Measurements from ENCODE around the gene RALGAPA2. TPM values are rescaled to one million over a fixed set of nuclear protein-coding genes. Genes with fewer than 3 reads are reported as not detected.

RALGAPA2 gene
- polyA plus RNA-seq, 2 of the 4 experiments (the other 2 are of a cell fraction): 4.0 to 4.7 TPM

DNA sequence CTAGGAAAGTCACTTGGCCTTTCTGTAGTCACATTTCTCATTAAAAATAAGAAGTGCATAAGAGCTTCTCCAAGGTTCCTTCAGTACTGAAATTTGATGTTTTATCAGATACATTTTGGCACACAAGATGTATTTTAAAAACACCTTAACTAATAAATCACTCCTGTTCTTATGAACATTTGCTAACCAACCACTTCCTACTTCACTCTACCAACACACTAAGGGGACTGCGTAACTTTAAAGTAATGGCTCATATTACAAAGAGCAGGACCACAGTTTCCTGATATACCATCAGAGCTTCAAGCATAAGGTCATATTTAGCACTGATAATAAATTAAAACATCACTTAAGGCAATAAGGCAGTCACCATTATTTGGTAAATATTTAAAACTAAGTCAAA lies 104.4 kb downstream of the RALGAPA2 start (continued):
- TF ChIP-seq, protein P1, sequence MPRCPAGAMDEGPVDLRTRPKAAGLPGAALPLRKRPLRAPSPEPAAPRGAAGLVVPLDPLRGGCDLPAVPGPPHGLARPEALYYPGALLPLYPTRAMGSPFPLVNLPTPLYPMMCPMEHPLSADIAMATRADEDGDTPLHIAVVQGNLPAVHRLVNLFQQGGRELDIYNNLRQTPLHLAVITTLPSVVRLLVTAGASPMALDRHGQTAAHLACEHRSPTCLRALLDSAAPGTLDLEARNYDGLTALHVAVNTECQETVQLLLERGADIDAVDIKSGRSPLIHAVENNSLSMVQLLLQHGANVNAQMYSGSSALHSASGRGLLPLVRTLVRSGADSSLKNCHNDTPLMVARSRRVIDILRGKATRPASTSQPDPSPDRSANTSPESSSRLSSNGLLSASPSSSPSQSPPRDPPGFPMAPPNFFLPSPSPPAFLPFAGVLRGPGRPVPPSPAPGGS (IDR thresholded peaks at IDR 0.05): no peak
- TF ChIP-seq SREBF2 (IDR thresholded peaks at IDR 0.05) (no peak), CHD4 (IDR thresholded peaks at IDR 0.05; ENCODE audit: borderline replicate concordance) (no peak), ZFP36 (IDR thresholded peaks at IDR 0.05; ENCODE audit: borderline replicate concordance, partially characterized antibody) (no peak), MYC (IDR thresholded peaks at IDR 0.05; ENCODE audit: borderline replicate concordance, low read length) (no peak)
- TF ChIP-seq, protein P2, sequence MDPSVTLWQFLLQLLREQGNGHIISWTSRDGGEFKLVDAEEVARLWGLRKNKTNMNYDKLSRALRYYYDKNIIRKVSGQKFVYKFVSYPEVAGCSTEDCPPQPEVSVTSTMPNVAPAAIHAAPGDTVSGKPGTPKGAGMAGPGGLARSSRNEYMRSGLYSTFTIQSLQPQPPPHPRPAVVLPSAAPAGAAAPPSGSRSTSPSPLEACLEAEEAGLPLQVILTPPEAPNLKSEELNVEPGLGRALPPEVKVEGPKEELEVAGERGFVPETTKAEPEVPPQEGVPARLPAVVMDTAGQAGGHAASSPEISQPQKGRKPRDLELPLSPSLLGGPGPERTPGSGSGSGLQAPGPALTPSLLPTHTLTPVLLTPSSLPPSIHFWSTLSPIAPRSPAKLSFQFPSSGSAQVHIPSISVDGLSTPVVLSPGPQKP (IDR thresholded peaks at IDR 0.05; ENCODE audit: low read depth, low read length): no peak

DNA sequence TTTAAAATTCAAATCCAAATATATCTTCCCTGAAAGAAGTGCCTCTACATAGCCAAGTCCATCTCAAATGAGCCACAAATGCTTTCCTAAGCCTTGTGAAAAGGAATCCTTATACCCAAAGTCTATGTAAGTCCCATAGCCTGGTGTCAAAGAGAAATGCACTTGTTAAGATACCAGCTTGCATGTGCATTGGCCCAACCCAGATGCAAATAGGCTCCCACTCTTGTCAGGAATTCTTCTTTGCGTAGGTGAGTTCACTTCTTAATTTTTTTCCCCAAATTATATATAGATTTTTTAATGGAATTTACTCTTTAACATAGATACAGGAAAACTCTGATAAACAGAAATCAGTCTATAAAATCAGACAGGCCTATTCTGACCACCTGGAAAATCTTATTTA lies 105.6 kb downstream of the RALGAPA2 start:
- TF ChIP-seq RARB (CRISPR knock-in tag; IDR thresholded peaks at IDR 0.05) (no peak), ZFP36 (IDR thresholded peaks at IDR 0.05; ENCODE audit: borderline replicate concordance, partially characterized antibody) (no peak)
- no peak overlapping the region for H3K4me2 ChIP-seq
- DNase-seq (ENCODE audit: low read depth in 1 of 2, low spot score in 1 of 2) (no peak), ATAC-seq (no peak), FAIRE-seq (no peak)
- no peaks in the 10 kb centered on the region for H3K4me1 ChIP-seq
- ChIA-PET CTCF (no interaction called here), POLR2A (no interaction called here)
- WGBS (ENCODE audit: missing lambda C conversion rate): 96% methylated on average over 1 of the region's 1 CpG
- no peak overlapping the region for H3K4me3 ChIP-seq
- no peak overlapping the region for H3K27ac ChIP-seq
- no peaks in the 10 kb centered on the region for H3K9me3 ChIP-seq

DNA sequence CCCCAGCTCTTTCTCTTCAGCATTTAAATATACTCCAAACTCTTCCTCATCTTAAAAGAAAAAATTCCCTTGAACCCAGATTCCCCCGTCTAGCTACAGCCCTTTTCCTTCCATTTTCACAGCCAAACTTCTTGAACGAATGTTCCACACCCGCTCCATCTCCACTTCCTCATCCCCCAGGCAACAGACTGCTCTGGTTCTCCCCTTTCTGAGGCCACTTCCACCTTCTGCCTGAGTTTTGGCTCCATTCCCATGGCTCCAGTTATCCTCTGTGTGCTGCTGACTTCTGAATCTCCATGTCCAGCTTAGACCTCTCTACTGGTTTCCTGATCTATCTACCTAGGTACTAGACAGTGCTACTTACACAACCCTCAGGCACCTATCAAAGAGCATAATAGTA lies 106.4 kb downstream of the RALGAPA2 start:
- ATAC-seq (no peak), DNase-seq (ENCODE audit: low read depth in 1 of 2, low spot score in 1 of 2) (no peak), FAIRE-seq (no peak)
- ChIA-PET CTCF (interaction anchor here (1.1 to 1.6 kb wide), 3 partner anchors 12 to 522 kb away, joined by 3 to 8 read pairs (median 4); no protein-coding TSS in a partner anchor), POLR2A (no interaction called here)
- Histone ChIP-seq H3K9me3 (no peaks in the 10 kb centered on the region), H3K4me2 (no peak overlapping the region), H3K4me1 (no peaks in the 10 kb centered on the region), H3K4me3 (no peak overlapping the region), H3K27ac (no peak overlapping the region)
- TF ChIP-seq, protein P3, sequence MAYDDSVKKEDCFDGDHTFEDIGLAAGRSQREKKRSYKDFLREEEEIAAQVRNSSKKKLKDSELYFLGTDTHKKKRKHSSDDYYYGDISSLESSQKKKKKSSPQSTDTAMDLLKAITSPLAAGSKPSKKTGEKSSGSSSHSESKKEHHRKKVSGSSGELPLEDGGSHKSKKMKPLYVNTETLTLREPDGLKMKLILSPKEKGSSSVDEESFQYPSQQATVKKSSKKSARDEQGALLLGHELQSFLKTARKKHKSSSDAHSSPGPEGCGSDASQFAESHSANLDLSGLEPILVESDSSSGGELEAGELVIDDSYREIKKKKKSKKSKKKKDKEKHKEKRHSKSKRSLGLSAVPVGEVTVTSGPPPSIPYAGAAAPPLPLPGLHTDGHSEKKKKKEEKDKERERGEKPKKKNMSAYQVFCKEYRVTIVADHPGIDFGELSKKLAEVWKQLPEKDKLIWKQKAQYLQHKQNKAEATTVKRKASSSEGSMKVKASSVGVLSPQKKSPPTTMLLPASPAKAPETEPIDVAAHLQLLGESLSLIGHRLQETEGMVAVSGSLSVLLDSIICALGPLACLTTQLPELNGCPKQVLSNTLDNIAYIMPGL (CRISPR knock-in tag; IDR thresholded peaks at IDR 0.05; ENCODE audit: borderline replicate concordance): no peak
- TF ChIP-seq POLR2A (IDR thresholded peaks at IDR 0.05; ENCODE audit: low read length) (no peak), ZC3H11A (IDR thresholded peaks at IDR 0.05) (no peak), NFE2L2 (conservative IDR thresholded peaks at IDR 0.05; ENCODE audit: low read length) (no peak), CHD2 (IDR thresholded peaks at IDR 0.05; ENCODE audit: low read length, partially characterized antibody) (no peak), EHF (CRISPR knock-in tag; IDR thresholded peaks at IDR 0.05) (no peak), NR3C1 (IDR thresholded peaks at IDR 0.05) (no peak), RNF2 (IDR thresholded peaks at IDR 0.05; ENCODE audit: borderline replicate concordance, low read depth) (no peak), SMC3 (IDR thresholded peaks at IDR 0.05) (no peak), POLR2AphosphoS2 (conservative IDR thresholded peaks at IDR 0.05; ENCODE audit: low read length) (no peak), KDM1A (IDR thresholded peaks at IDR 0.05; ENCODE audit: low read depth) (no peak), CBX8 (IDR thresholded peaks at IDR 0.05) (no peak), CBX2 (IDR thresholded peaks at IDR 0.05; ENCODE audit: borderline replicate concordance, low read depth) (no peak), CEBPB (IDR thresholded peaks at IDR 0.05) (no peak), CHD4 (IDR thresholded peaks at IDR 0.05; ENCODE audit: borderline replicate concordance) (no peak), JUNB (IDR thresholded peaks at IDR 0.05) (no peak), ZFP36 (IDR thresholded peaks at IDR 0.05; ENCODE audit: borderline replicate concordance, partially characterized antibody) (no peak)
- TF ChIP-seq, protein P4, sequence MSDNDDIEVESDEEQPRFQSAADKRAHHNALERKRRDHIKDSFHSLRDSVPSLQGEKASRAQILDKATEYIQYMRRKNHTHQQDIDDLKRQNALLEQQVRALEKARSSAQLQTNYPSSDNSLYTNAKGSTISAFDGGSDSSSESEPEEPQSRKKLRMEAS (IDR thresholded peaks at IDR 0.05): no peak
- 76% methylated on average over 3 of the region's 3 CpGs for WGBS (ENCODE audit: missing lambda C conversion rate)
